ENCODE measurements around the gene BRD2. TPM values are rescaled to one million over a fixed set of nuclear protein-coding genes. Genes with fewer than 3 reads are reported as not detected.
A peak's percentile ranks its signal among the peaks of the same experiment; 100 is the strongest.

The BRD2 gene
- polyA plus RNA-seq, 2 of the 4 experiments (the other 2 are of a cell fraction): 92.5 to 153 TPM

DNA sequence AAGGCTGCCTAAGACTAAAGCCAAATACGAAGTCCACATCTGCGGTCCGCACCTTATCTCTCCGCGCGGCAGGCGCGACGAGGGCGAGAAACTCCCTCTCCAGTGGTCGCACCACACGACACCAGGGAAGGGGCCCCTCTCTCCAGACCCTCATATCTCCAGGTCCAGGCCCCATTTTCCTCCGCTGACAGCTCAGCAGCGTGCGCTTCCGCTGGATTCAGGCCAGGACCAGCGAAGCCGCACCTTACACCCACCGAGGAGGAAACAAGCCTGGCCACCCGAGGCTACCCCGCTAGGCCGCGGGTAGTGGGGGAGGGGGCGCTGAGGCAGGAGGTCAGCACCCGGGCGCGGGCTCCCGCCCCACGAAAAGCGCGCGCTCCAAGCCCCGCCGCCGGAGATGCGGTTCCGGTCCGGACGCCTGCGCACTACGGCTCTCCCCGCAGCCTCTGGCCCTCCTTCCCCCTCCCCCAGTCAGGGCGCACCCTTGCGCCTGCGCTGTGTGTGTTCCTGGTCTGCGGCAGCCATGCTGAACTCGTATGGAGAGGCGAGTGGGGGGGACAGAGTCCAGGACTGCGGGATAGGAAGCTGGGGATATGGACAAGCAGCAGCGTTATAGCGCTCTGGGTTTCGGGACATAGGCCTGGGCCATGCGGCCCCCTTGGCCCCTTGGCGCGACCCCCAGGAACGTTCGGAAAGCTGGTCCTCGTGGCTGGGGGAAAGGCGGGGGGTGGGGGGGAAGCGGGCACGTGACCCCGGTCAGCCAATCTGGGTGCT is at the start of gene BRD2 (continued):
- TF ChIP-seq USF2 (IDR thresholded peaks at IDR 0.05) (peak; percentile 82), ZFP36 (IDR thresholded peaks at IDR 0.05; ENCODE audit: borderline replicate concordance, partially characterized antibody) (no peak), CBX8 (IDR thresholded peaks at IDR 0.05) (no peak), HOXB13 (CRISPR knock-in tag; IDR thresholded peaks at IDR 0.05; ENCODE audit: low read depth) (no peak), RFX5 (IDR thresholded peaks at IDR 0.05) (peak; percentile 57; the same call in 1 of the 2 replicates), POLR2A (IDR thresholded peaks at IDR 0.05; ENCODE audit: low read length) (peak; percentile 14; the same call in 1 of the 2 replicates), EP300 (IDR thresholded peaks at IDR 0.05) (no peak), MAFK (IDR thresholded peaks at IDR 0.05; ENCODE audit: partially characterized antibody) (no peak)

DNA sequence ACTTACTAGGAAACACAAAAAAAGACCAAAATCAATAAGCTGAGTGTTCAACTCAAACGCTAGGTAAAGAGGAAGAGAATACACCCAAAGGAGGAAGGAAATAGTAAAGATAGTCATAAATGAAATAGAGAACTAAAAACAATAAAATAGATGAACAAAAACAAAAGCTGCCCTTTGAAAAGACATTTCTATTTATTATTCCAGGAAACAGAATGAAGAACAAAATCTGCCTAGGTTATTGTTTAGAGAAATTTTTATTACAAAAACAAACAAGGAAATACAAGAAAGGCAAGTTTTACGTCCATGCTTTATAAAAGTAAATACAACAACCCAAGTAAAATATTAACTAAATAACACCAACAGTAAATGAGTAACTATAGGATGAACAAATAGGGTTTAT is 47.7 kb upstream of the BRD2 start:
- ATAC-seq (peak in 1 of 2 experiments; percentile 50; a peak in 1 of 6 replicates), DNase-seq (ENCODE audit: low read depth in 1 of 2, low spot score in 1 of 2) (peak in 1 of 2 experiments; percentile 22), FAIRE-seq (no peak)
- Histone ChIP-seq H3K4me2 (peak overlapping the region; percentile 73), H3K4me1 (peaks cover 28% of the 10 kb centered on the region), H3K9me3 (no peaks in the 10 kb centered on the region), H3K27ac (peak overlapping the region in 1 of 2 experiments; percentile 73; a peak in 3 of 6 replicates), H3K4me3 (peak overlapping the region; percentile 16; the same call in 1 of the 3 replicates)
- ChIA-PET POLR2A (no interaction called here), CTCF (interaction anchor here (1.6 to 1.9 kb wide), 2 partner anchors 14 to 33 kb away, joined by 4 to 7 read pairs; partner anchors contain the start of gene HLA-DMA)
- TF ChIP-seq GATA3 (IDR thresholded peaks at IDR 0.05; ENCODE audit: borderline replicate concordance) (peak; percentile 23; the same call in 1 of the 2 replicates), EHMT2 (IDR thresholded peaks at IDR 0.05; ENCODE audit: low read depth) (no peak)
- TF ChIP-seq, protein P1, sequence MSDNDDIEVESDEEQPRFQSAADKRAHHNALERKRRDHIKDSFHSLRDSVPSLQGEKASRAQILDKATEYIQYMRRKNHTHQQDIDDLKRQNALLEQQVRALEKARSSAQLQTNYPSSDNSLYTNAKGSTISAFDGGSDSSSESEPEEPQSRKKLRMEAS (IDR thresholded peaks at IDR 0.05): no peak
- 2% methylated on average over 2 of the region's 2 CpGs for WGBS (ENCODE audit: missing lambda C conversion rate)

DNA sequence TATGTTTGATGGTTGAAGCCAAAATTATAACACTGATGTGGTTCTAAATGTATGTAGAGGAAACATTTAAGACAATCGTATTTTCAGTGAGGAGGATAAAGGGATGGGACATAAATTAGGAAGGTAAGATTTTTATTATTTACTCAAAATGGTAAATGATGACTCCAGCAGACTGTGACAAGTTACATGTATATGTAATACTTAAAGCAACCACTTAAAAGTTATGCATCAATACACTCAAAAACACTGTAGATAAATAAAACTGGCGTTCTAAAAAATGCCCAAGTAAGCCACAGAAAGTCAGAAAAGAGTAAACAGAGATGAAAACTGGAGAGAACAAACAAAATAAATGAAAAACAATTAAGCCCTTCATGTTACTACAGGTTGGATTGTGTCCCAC is 46.3 kb upstream of the BRD2 start:
- WGBS (ENCODE audit: missing lambda C conversion rate): 39% methylated on average over 2 of the region's 2 CpGs
- peaks cover 28% of the 10 kb centered on the region for H3K4me1 ChIP-seq
- H3K4me2 ChIP-seq: peak overlapping the region; percentile 73; the same call in 1 of the 3 replicates
- no peak for FAIRE-seq
- ChIA-PET CTCF (no interaction called here), POLR2A (no interaction called here)
- no peak for DNase-seq (ENCODE audit: low read depth in 1 of 2, low spot score in 1 of 2)
- no peak for TF ChIP-seq EHMT2 (IDR thresholded peaks at IDR 0.05; ENCODE audit: low read depth)
- TF ChIP-seq CBX2 (IDR thresholded peaks at IDR 0.05; ENCODE audit: borderline replicate concordance, low read depth): no peak
- TF ChIP-seq, protein P2, sequence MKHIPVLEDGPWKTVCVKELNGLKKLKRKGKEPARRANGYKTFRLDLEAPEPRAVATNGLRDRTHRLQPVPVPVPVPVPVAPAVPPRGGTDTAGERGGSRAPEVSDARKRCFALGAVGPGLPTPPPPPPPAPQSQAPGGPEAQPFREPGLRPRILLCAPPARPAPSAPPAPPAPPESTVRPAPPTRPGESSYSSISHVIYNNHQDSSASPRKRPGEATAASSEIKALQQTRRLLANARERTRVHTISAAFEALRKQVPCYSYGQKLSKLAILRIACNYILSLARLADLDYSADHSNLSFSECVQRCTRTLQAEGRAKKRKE (CRISPR knock-in tag; IDR thresholded peaks at IDR 0.05; ENCODE audit: low read depth): no peak
- TF ChIP-seq TP53 (CRISPR knock-in tag; IDR thresholded peaks at IDR 0.05): no peak
- TF ChIP-seq POLR2A (IDR thresholded peaks at IDR 0.05; ENCODE audit: low read length): no peak
- no peak for TF ChIP-seq HES2 (IDR thresholded peaks at IDR 0.05)
- peak overlapping the region; percentile 41 to 57; a peak in 3 of 6 replicates for H3K27ac ChIP-seq
- no peak for ATAC-seq
- H3K9me3 ChIP-seq: no peaks in the 10 kb centered on the region
- no peak overlapping the region for H3K4me3 ChIP-seq

DNA sequence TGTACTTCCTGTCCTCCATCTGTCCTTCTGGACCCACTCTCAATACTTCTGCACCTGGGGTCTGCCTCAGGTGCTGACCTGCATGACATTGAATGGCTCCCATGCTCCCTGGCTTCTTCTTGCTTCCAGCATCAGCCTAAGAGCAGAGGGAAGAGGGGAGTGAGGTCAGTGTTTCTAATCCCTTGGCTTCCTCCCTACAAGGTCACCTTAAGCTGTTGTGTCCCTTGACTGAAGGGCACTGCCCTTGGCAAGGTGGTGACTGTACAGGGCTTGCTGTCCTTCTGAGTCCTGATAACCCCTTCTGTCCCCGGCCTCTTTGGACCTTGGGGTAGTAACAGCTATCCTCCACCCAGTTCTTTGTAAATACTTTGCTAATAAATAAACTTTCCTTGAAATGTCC is 37.2 kb upstream of the BRD2 start:
- ChIA-PET POLR2A (no interaction called here), CTCF (interaction anchor here (1.2 to 10.0 kb wide), 3 partner anchors 16 to 55 kb away, joined by 3 to 124 read pairs (median 32); no protein-coding TSS in a partner anchor)
- Histone ChIP-seq H3K9me3 (no peaks in the 10 kb centered on the region), H3K4me3 (no peak overlapping the region), H3K27ac (no peak overlapping the region), H3K4me2 (no peak overlapping the region), H3K4me1 (no peaks in the 10 kb centered on the region)
- TF ChIP-seq CBX8 (IDR thresholded peaks at IDR 0.05) (no peak), ZSCAN20 (CRISPR knock-in tag; IDR thresholded peaks at IDR 0.05) (no peak), CHD4 (IDR thresholded peaks at IDR 0.05; ENCODE audit: borderline replicate concordance) (no peak)
- TF ChIP-seq, protein P3, sequence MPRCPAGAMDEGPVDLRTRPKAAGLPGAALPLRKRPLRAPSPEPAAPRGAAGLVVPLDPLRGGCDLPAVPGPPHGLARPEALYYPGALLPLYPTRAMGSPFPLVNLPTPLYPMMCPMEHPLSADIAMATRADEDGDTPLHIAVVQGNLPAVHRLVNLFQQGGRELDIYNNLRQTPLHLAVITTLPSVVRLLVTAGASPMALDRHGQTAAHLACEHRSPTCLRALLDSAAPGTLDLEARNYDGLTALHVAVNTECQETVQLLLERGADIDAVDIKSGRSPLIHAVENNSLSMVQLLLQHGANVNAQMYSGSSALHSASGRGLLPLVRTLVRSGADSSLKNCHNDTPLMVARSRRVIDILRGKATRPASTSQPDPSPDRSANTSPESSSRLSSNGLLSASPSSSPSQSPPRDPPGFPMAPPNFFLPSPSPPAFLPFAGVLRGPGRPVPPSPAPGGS (IDR thresholded peaks at IDR 0.05): no peak
- FAIRE-seq: no peak
- WGBS (ENCODE audit: missing lambda C conversion rate): 65% methylated on average over 1 of the region's 1 CpG
- DNase-seq (ENCODE audit: low read depth in 1 of 2, low spot score in 1 of 2): no peak
- no peak for ATAC-seq
